GM19035 (cell line): ENCODE results near the gene ARHGEF1.
"Not testable (repeated sequence)": the region's sequence is repeated elsewhere in the genome, so short reads cannot be mapped to it uniquely, and the experiment has no call there.

ENCODE experiments used
- ATAC-seq: cut with Tn5 transposase; IDR thresholded peaks from one replicate; pipeline ENCODE4 v1.9.1; 2021; ENCODE audit not compliant: unreplicated experiment

Gene ARHGEF1

DNA sequence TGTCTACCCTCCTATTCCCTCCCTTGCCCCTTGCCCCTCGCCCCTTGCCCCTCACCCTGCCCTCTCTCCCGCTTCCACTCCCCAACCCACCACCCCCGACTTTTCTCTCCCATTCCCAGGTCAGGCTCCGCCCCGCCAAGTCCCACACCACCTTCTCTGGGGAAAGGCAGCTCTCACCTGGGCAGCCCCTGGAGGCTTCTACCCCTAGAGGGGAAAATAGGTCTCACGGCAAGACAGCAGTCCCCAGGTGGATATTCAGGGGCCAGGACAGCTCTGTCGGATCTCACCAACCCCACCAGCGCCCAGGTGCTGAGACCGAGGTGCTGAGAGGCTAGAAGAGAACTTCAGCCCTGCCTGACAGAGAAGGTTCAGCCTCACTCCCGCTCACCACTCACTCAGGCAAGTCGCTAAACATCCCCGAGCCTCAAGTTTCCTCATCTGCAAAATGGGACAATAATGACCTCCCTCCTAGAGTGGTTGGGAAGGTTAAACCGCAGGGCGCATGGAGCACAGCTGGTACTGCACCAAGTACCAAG lies 46.6 kb downstream of the ARHGEF1 start:
- ATAC-seq, result no peak

DNA sequence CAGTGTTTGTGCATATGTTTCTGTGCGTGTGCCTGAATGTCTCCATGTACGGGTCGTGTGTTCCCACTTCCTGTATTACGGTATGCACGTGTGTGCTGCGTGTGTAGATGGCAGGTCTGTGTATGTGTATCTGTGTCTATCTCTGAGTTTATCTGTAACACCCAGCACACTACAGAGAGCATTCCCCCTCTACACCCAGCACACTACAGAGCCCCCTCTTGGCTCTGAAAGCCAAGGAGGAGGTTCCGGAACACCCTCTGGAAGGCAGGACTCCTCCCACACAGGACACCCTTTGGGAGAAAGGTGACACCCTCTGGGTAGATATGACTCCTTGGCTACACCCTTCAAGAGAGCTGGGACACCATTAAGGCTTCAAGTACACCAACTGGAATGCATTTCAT lies 47.3 kb downstream of the ARHGEF1 start:
- ATAC-seq, result no peak

DNA sequence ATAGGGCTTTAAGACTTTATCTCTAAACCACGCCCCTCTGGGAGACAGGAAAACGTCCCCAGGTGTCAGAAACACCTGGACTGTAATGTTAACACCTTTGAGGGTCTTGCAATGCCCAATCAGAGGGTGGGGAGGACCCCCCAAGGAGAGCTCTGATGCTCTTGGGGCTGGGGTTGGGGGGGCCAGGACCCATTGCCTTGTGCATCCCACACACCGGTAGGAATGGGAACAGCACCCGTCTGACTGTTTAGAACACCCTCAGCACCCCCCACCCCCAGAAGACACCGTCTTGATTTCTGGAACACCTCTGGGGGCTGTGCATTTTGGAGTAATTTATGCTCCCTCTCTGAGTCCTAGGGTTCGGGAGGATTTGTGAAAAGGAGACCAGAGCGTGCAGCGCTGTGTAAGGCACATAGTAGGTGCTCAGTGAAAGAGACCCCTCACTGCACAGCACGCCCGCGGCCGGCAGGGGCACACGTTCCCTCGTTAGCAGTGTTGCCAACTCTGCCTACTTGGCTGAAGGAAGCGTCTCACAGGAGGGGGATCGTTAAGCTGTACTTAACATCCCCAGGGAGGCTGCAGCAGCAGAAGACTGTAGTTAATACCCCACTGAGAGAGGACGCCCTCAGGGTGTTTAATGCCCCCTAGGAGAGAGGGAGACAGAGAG lies 48.1 kb downstream of the ARHGEF1 start:
- no peak for ATAC-seq

DNA sequence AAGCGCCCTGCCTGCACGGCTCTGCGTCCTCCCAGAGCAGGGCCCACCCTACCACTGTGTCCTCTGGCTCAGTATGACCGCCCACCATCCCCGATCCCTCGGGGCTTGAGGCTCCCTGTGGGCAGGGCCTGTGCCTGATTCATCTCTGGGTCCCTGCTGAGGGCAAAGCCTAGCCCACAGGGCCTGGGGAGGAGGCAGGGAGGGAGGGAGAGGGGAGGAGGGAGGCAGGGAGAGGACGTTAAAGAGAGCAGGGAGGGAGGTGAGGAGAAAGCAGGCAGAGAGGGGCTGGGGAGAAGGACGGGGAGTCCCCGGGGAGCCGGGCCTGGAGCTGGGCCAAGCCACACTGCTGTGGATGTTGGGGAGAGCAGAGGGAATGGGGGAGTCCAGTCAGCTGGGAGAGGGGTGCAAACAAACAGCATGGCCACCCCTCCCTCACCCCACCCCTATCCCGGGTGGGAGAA lies 49.3 kb downstream of the ARHGEF1 start:
- ATAC-seq, result no peak

DNA sequence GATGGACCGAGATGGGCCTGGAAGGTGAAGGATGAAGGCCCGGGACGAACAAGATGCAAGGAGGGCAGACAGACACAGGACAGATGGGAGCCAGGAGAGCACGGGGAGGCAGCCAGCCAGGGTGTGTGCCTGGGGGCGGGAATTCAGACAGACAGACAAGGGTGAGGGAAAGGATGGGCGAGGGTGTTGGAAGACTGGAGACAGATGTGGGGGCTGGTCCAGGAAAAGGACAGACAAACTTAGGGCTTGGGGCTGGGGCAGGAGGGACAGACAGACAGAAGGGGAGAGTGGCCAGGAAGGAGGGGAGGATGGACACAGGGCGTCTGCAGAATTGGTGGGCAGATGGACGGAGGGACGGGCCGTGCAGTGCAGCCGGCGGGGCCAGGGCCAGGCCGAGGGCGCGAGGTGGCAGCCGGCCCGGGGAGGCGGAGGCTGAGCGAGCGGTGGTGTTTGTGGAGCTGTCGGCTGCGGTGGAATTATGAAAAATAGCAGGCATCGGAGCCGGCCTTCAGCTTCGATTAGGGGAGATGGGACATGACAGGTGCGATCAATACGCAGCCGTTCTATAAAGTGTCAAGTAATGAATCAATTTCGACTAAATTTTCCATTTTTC lies 49.8 kb downstream of the ARHGEF1 start:
- no peak for ATAC-seq

DNA sequence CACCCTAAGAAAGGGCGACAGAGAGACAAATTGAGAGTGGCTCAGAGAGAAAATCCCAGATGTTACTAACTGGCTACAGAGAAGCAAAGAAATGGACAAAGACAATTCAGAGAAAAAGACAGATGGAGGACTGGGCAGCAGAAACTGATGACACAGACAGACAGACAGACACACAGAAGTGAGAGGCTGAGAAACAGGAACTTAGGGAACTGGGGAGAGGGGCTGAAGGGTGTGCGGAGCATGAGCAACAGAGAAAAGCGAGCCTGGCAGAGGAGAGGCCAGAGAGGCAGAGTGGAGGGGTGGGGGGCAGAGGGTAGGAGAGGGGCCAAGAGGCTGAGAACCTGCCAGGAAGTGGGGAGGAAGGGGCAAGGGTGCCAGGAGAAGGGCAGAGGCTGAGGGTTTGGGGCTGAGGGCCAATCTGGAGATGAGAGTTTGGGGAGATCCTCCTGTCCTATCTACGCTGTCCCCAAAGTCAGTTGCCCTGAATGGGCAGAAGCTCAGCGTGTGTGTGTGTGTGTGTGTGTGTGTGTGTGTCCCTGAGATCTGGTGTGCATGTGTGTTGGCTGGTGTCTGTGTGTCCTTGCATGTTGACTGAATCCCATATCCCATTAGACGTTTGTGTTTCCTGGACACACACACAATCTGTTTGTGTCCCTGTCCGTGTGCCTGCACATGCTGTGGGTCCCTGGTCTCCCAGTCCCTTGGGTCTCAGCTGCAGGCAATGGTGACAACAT lies 50.9 kb downstream of the ARHGEF1 start:
- no peak for ATAC-seq

DNA sequence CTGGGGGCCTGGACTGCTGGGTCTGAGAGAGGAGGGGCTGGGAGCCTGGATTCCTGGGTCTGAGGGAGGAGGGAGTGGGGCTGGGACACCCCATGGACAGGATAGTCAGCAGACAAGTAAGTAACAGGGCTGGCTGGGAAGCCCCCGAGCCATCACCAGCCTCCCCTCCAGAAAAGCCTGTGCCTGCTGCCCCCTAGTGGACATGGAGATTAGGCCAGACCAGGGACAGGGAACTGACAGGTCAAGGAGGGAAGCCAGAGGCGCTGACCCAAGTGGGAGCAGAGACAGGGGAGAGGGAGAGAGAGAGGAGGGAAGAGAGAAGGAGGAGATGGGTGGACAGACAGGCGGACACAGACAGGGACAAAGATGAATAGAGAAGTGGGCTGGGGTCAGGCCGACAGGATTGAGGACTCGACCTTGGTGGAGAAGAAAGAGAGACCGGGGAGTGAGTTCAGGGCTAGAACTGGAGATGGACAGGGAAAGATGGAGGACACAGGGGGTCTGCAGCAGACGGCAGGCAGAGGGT lies 51.9 kb downstream of the ARHGEF1 start:
- no peak for ATAC-seq

DNA sequence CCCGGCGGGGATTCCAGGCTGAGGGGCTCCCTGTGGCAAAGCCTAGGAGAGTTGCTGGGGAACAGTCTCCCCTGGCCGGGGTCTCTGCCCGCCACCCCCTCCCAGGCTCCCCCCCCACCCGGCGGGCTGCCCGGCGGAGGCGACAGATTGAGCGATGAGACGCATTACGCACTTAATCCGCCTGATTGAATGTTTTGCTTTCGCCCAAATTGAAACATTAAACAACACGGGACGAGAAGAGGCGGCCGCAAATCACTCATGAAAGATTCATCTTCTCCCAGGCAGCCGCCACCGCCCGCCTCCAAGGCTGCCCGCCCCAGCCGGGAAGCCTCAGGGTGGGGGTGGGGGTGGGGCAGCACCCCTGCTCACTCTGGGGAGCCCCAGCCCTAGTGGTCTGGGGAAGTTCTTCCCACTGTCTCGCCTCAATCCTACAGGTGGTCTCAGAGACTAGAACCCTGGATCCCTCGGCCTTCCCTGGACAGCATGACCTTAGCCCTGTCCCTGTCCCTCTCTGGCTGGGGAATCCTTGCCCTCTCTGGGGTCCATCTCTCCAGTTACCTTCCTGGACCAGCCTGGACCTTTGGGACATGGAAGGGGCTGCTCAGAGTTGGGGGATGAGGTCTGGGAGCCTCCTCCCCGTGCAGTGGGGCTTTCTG lies 52.9 kb downstream of the ARHGEF1 start:
- no peak for ATAC-seq

DNA sequence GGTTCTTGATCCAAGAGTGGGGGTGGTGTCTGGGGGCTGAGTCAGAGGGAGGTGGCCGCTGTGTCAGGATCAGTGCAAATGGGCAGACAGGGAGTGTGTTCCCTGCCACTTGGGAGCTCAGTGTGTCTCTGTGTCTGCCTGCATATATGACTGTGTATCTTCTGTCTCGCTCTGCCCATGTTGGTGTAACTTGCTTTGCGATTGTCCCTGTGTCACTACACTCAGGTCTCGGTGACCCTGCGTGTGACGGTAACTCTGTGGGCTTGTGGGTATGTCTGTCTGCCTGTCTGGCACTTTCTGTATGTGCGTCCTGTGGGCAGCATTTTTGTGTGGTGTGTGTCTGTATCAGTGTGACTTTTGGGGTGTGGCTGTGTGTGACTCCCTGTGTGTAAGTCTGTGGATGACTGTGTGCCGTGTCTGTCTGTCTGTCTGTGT lies 53.4 kb downstream of the ARHGEF1 start:
- ATAC-seq, result no peak

DNA sequence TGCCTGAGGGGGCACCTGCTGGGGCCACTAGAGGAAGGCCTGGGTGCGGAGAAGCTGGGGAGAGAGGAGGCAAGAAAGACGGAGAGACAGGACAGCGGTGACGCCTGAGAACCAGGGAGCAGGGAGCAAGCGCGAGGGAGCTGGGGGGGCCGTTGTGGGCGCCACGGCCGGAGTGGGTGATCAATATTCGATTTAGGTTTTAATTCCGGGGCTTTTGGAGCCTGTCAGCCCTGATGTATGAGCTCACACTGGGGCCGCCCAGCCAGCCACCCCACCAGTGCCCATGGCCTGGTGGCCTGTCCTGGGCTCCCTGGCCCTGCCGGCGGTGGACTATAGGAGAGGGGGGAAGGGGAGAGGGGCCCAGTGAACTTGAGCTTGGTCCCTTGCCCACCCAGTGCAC lies 54.0 kb downstream of the ARHGEF1 start:
- no peak for ATAC-seq

DNA sequence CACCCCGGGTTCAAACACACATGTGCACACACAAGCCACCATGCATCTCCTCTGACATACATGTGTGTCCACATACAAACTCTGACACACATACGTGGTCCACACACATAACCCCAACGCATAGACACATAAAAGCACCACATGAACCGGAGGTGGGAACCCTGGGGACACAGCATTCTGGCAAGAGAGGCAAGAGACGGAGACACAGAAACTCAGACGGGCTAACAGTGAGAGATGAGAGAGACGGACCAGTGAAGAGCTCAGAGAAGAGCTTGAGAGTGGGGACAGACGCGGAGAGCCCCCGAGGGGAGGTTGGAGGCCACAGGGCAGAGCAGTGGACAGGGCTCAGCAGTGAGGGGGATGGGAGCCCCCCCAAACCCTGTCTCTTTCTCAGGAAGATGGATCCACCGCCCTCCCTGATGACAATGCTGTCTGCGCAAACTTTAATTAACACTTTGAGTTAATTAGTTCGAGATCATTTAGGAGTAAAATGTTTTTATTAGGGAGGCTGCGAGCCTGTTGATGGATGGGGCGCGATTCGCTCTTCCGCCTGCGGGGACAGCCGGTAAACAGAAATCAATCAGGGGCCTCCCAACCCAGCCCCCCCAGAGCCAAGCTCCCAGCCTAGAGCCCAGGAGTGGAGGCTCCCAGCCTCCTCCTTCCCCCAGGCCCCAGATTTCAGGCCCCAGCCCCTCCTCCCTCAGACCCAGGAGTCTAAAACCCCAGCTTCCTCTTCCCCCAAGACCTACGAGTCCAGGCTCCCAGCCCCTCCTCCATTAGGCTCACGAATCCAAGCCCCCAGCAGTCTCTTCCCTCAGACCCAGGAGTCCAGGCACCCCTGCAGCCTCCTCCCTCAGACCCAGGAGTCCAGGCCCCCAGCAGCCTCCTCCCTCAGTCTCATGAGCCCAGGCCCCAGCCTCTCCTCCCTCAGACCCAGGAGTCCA lies 54.8 kb downstream of the ARHGEF1 start:
- ATAC-seq, result no peak

DNA sequence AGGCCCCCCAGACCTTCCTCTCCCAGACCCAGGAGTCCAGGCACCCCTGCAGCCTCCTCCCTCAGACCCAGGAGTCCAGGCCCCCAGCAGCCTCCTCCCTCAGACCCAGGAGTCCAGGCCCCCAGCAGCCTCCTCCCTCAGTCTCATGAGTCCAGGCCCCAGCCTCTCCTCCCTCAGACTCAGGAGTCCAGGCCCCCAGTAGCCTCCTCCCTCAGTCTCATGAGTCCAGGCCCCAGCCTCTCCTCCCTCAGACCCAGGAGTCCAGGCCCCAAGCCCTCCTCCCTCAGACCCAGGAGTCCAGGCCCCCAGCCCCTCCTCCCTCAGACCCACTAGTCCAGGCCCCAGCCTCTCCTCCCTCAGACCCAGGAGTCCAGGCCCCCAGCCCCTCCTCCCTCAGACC lies 56.2 kb downstream of the ARHGEF1 start:
- ATAC-seq, result not testable (repeated sequence)

DNA sequence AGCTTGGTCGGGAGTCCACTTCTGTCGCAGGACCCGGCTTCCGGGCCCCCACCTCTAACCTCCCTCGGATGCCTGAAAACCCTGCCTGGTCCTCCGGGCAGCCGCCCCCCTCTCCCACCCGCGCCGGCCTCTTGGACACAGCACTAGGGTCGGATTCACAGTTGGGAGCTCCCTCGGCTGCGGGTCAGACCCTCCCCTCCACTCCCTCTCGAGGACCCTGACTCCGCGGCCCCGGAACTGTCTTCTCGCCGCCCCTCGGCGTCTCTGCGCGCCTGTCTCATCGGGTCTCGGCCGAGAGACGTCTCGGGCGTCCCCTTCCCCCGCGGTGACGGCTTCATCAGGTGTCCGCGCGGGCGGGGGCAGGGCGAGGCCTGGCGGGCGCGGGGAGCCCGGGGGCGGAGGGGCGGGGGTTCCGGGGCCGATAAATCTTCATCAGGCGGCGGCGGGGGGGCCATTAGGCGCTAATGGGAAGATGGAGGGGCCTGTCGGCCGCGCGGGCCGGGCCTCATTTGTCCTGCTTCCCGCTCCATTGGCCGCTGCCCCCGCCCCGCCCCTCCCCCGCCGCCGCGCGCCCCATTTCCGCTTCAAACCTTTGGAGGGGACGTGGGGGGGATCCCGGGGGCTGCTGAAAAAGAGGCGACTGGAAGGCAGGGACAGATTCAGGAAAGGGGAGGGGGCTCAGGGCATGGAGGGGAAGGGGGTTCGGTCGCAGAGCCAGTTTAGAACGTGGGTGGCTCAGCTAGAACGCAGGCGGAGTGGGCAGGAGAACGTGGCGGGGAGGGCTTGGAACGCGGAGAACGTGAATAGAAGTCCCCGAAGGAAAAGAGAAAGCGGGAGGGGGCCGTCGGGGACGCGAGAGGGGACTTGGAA lies 57.1 kb downstream of the ARHGEF1 start:
- ATAC-seq, result no peak

DNA sequence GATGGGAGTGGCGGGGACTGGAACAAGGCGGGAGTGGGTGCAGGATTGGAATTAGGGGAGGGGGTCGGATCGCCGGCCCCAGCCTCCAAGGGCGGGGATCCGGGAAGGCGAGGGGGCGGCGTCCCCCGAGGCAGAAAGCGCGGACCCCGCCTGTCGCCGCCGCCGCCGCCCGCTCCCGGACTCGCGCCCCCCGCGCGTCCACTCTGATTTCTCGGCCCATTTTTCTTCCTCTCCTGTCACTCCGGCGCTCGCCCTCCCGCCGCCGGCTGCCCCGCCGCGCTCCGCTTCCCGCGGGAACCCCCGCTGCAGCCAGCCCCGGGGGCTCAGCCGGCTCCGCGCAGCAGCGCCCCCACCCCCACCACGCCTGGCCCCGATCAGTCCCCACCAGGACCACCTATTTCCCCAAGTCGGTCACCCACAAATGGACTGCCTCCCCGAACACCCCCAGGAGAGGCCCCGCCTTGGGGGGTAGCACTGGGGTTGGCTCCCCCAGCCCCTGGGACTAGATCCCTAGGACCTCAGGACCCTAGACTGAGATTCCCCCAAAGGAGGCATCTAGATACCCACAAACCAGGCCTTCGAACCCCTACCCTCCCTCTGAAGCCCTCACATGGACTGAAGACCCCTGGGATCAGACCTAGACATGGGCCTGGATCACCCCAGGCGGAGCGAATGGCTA lies 57.9 kb downstream of the ARHGEF1 start:
- no peak for ATAC-seq

DNA sequence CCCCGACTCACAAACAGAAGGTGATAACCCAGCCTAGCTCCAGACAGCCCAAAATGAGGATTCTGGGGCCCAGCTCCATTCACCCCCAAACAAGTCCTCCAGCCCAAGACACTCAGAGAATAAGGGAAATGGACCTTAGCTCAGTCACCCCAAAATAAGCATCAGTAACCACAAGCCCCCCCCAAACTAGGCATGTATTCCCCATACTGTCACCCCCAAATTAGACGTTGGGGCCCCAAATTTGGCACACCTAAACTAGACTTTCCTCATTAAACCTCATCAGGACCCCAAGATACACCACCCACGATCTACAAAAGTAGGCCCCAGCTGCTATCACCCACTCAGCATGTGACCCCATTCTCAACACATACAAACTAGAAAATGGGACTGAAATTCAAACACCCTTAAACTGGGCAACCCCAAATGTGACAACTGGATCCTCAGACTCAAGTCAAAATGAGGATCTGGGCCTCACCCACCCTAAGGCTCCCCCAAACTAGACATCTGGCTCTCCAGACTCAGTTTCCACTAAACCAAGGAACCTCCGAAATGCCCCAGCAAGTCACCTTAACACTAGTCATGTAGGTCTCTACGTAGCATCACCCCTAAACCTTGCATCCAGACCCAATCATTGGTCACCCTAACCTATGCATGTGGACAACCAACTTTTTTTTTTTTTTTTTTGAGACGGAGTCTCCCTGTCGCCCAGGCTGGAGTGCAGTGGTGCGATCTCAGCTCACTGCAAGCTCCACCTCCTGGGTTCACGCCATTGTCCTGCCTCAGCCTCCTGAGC lies 58.6 kb downstream of the ARHGEF1 start:
- no peak for ATAC-seq

DNA sequence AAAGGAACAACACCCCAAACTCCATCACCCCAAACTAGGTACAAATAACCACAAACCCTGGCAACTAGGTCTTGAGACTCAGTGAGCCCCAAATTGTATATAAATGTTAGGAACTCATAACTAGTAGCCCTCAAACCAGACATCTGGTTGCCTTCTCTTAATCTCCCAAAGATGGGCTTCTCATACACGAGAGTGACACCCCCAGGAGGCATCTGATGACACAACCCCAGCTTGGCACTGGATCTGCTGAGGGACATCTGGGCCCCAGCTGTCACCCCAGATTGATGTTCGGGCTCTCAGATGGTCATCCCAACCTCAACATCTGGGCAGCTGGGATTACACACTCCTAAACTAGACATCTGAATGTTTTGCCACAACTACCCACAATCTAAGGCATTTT lies 61.4 kb downstream of the ARHGEF1 start:
- ATAC-seq, result no peak

DNA sequence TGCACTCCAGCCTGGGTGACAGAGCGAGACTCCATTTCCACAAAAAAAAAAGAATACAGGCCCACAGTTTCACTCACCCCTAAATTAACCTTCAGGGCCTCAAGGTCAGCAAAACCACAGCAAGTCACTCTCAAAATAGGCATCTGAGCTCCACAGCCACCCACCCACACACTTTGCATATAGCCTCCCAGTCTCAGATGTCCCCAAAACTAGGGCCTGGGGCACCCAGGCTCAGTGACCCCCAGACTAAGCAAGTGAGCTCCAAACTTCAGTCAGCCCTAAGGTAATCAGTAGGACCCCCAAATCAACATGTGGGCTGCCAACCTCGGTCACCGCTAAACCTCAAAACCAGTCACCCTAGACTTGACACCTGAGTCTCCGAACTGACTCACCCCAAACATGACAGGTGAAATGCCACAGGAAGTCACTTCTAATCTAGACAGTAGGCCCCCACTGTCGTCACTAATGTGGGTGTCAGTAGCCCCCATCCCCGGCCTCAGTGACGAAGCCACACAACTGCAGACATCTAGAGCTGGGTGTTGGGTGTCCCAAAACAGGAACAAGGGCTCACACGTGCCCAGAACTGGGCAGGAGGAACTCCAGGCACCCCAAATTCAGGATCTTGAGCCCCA lies 62.3 kb downstream of the ARHGEF1 start:
- peak; percentile 73 for ATAC-seq
